ENCODE data around the gene LSM14B. TPM values are rescaled to one million over a fixed set of nuclear protein-coding genes. Genes with fewer than 3 reads are reported as not detected.

Gene LSM14B
- total RNA-seq, 1 experiment from 2014 or later: 72.5 TPM

- Histone ChIP-seq H3K27me3 (replicated peaks; ENCODE audit: insufficient read depth, low read depth, low read length, poor library complexity) (no peaks in the 10 kb centered on the region), H3K4me1 (ENCODE audit: insufficient read depth, low read length, poor library complexity, severe bottlenecking) (peaks cover 16% of the 10 kb centered on the region), H3K4me3 (ENCODE audit: low read depth, low read length, poor library complexity, severe bottlenecking) (no peak overlapping the region), H3K27ac (ENCODE audit: low read depth, low read length, poor library complexity, severe bottlenecking) (no peak overlapping the region), H3K9me3 (ENCODE audit: low read depth, low read length, poor library complexity, severe bottlenecking) (no peaks in the 10 kb centered on the region), H3K36me3 (ENCODE audit: insufficient read depth, low read length, poor library complexity, severe bottlenecking) (peaks cover 95% of the 10 kb centered on the region)
- POLR2A ChIA-PET (ENCODE audit: low non-redundant PET): no interaction called here
- no peak for DNase-seq (ENCODE audit: low spot score)
- CTCF ChIA-PET: no interaction called here
- TF ChIP-seq CTCF (conservative IDR thresholded peaks at IDR 0.05; ENCODE audit: low read depth, low read length): no peak
- no peak for TF ChIP-seq EZH2 (IDR thresholded peaks at IDR 0.05; ENCODE audit: borderline replicate concordance, low read depth, low read length, poor library complexity, severe bottlenecking)
- no TSS peak for BruUV-seq (replicated peaks)
- intact Hi-C loops (cut with micrococcal nuclease; ENCODE audit: unreplicated experiment): no loop called here
These were observed 6.2 kb downstream of the LSM14B start for GRCh38 chr20:62128502-62128901.

GRCh38 chr20:62129731-62130531 lies 7.7 kb downstream of the LSM14B start:
- ChIA-PET POLR2A (ENCODE audit: low non-redundant PET) (no interaction called here), CTCF (no interaction called here)
- Histone ChIP-seq H3K9me3 (ENCODE audit: low read depth, low read length, poor library complexity, severe bottlenecking) (no peaks in the 10 kb centered on the region), H3K27me3 (replicated peaks; ENCODE audit: insufficient read depth, low read depth, low read length, poor library complexity) (no peaks in the 10 kb centered on the region), H3K4me1 (ENCODE audit: insufficient read depth, low read length, poor library complexity, severe bottlenecking) (peaks cover 5% of the 10 kb centered on the region), H3K4me3 (ENCODE audit: low read depth, low read length, poor library complexity, severe bottlenecking) (no peak overlapping the region), H3K27ac (ENCODE audit: low read depth, low read length, poor library complexity, severe bottlenecking) (peak overlapping the region; percentile 32), H3K36me3 (ENCODE audit: insufficient read depth, low read length, poor library complexity, severe bottlenecking) (peaks cover 98% of the 10 kb centered on the region)
- intact Hi-C loops (cut with micrococcal nuclease; ENCODE audit: unreplicated experiment): no loop called here
- peak; percentile 59 for DNase-seq (ENCODE audit: low spot score)
- TF ChIP-seq EZH2 (IDR thresholded peaks at IDR 0.05; ENCODE audit: borderline replicate concordance, low read depth, low read length, poor library complexity, severe bottlenecking): no peak
- TF ChIP-seq CTCF (conservative IDR thresholded peaks at IDR 0.05; ENCODE audit: low read depth, low read length): no peak
- no TSS peak for BruUV-seq (replicated peaks)

GRCh38 chr20:62131560-62132320 lies 9.5 kb downstream of the LSM14B start:
- TF ChIP-seq CTCF (conservative IDR thresholded peaks at IDR 0.05; ENCODE audit: low read depth, low read length): no peak
- TF ChIP-seq EZH2 (IDR thresholded peaks at IDR 0.05; ENCODE audit: borderline replicate concordance, low read depth, low read length, poor library complexity, severe bottlenecking): no peak
- Histone ChIP-seq H3K9me3 (ENCODE audit: low read depth, low read length, poor library complexity, severe bottlenecking) (no peaks in the 10 kb centered on the region), H3K4me1 (ENCODE audit: insufficient read depth, low read length, poor library complexity, severe bottlenecking) (peaks cover 5% of the 10 kb centered on the region), H3K27ac (ENCODE audit: low read depth, low read length, poor library complexity, severe bottlenecking) (no peak overlapping the region), H3K4me3 (ENCODE audit: low read depth, low read length, poor library complexity, severe bottlenecking) (no peak overlapping the region), H3K27me3 (replicated peaks; ENCODE audit: insufficient read depth, low read depth, low read length, poor library complexity) (no peaks in the 10 kb centered on the region), H3K36me3 (ENCODE audit: insufficient read depth, low read length, poor library complexity, severe bottlenecking) (peaks cover 98% of the 10 kb centered on the region)
- no peak for DNase-seq (ENCODE audit: low spot score)
- intact Hi-C loops (cut with micrococcal nuclease; ENCODE audit: unreplicated experiment): no loop called here
- POLR2A ChIA-PET (ENCODE audit: low non-redundant PET): no interaction called here
- BruUV-seq (replicated peaks): no TSS peak
- CTCF ChIA-PET: no interaction called here
